GM19397 (cell line): ENCODE results near the gene OSER1.
"Not testable (repeated sequence)": the region's sequence is repeated elsewhere in the genome, so short reads cannot be mapped to it uniquely, and the experiment has no call there.

Experiments used
- ATAC-seq: cut with Tn5 transposase; IDR thresholded peaks from one replicate; pipeline ENCODE4 v1.9.1; 2021; ENCODE audit warnings: mild to moderate bottlenecking, moderate library complexity; ENCODE audit not compliant: unreplicated experiment

Gene OSER1

DNA sequence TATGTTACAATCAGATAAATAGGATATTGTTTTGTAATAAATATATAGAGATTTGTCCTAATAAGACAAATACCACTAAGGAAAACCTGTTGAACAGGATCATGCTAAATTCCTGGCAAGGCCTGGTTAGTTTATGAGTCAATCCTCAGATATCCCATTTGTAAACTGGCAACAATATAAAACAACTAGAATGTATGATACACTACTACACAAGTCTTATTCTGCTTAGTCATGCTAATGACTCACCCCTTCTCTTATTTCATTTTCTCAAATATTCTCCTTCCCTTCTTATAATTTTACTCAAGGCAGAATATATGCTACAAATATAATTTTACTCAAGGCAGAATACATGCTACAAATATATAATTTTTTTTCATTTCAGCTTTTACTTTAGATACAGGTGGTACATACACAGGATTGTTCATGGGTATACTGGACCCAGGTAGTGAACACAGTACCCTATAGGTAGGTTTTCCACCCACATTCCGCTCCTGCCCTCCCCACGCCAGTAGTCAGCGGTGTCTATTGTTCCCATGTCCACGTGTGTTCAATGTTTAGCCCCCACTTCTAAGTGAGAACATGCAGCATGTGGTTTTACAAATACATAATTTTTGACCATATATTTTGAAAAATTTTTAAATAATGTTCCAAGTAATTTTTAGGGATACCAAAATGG is 6.3 kb downstream of the OSER1 start:
- no peak for ATAC-seq

DNA sequence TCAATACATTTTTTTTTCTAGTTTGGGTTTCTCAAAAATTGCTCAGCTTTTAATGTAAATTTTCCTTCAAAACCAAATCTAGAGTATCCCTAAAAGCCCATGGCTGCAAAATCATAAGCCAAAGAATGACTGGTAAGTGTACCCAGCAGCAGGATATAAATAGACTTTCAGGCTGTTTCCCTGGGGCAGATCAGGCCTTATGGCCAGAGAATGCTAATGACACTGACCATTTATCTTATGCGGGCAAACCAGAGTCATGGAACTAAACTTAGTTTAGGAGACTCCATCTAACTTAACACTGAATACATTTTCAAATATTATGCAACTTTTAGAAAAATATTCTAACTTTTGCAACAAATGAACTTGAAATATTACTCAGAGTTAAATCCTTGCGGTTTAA is 7.4 kb downstream of the OSER1 start:
- ATAC-seq: no peak

DNA sequence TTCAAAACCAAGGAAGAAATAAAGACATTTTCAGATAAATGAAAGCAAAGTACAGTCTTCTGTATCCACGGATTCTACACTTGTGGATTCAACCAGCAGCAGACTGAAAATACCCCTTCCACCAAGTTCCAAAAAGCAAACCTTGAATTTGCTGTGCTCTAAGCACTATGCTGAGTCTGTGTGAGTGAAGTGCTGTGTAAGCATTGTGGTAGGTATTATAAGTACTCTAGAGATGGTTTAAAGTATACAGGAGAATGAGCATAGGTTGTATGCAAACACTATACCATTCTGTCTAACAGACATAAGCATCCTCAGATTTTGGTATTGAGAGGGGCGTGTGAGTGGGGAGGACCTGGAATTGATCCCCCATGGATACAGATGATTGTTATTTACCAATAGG is 9.6 kb downstream of the OSER1 start:
- no peak for ATAC-seq

DNA sequence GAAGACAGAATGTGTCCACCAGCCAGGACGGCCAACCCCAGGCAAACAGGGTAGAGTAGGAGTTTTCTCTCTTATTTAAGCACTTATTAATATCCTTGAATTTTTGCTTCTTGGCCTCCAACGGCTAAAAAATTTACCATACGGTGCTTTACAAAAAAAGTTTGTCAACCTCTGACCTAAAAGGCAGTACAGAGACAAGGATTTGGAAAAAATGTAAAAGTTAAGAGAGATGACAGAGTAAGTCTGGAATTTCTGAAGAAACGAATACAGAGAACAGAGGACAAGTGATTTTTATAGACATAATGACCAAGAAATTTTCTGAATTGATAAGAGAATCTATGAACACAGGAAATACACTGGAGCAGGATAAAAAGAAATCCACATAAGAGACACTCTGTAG is 10.2 kb downstream of the OSER1 start:
- no peak for ATAC-seq

DNA sequence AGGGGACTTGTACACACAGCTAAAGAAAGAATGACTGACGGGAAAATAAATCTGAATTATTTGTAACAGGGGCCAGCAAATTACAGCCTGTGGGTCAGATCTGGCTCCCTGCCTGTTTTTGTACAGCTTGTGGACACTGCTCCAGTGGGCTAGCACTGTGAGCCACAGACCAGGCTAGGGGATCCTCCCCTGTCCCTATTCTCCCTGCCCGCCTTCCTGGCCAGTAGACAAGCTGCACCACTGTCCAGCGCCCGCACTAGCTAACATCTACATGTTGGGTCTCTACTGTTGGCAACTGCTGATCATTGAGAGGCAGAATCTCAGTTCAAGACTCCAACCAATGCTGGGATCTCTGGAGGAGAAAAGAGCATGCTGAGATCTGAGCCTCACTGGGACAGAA is 10.7 kb downstream of the OSER1 start:
- ATAC-seq: no peak

DNA sequence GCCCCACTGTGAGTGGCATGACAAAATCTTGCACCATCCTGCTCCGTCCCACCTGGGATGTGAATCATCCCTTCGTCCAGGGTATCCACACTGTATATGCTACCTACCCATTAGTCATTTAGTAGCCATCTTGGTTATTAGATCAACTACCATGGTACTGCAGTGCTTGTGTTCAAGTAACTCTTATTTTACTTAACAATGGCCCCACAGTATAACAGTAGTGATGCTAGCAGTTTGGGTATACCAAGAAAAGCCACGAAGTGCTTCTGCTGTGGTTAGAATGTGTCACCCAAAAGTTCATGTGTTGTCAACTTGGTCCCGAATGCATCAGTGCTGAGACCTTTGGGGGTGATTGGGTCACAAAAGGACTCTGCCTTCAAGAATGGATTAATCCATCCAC is 11.7 kb downstream of the OSER1 start:
- no peak for ATAC-seq

DNA sequence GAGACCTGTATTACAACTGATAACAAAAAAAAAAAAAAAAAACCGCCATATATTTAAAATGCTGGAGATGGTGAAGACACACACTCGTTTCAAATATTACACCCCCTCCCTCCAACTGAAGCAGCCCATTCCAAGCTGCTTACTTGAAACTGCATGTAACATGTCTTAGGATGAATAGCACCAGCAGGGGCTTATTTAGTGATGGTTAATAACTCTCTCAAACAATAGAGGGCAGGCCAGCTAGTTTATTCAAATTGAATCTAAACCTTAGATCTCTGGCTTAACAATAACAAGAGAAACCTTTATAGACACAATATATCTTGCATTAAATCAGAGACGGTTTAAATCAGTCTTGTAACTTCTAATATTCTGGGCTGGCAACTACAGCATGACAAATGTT is 14.3 kb downstream of the OSER1 start:
- no peak for ATAC-seq

DNA sequence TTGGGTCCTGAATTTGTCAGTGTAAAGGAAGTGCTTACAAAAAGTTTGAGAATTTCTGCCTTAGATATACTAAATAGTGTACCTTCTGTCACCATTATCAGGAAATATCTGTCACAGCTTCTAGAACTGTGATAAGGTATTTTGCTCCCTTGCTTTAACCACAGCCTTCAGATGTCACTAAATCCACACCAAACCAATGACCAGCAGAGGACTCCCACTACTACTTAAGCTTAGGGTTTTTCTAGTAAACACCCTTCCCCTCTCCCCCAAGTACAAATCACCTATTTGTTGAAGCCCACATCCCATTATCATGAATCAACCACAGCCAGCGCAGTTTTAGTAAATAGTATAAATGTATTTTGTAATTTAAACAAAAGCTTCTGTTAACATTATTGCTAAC is 15.0 kb downstream of the OSER1 start:
- ATAC-seq: no peak

DNA sequence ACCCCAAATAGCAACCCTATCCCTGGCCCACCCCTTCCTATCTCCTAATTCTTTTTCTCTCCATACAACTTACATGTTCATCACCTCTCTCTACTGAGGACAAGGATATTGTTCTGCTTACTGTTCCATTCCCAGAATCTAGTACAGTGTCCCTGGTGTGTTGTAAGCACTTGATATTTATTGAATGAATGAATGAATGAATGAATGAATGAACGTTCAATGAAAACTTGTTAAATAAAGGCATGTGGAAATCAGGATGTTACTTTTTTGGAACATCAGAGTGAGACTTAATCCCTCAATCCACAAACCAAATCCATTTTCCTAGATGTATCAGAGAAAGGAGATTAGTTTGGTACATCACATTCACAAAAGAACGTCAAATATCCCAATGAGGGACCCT is 16.8 kb downstream of the OSER1 start:
- ATAC-seq: no peak

DNA sequence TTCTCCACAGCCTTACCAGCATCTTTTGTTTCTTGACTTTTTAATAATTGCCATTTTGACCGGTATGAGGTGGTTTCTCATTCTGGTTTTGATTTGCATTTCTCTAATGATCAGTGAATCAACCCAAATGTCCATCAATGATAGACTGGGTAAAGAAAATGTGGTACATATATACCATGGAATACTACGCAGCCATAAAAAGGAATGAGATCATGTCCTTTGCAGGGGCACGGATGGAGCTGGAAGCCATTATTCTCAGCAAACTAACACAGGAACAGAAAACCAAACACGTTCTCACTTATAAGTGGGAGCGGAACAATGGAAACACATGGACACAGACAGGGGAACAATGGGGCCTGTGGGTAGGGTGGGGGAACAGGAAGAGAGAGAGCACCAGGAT is 18.9 kb downstream of the OSER1 start:
- ATAC-seq: not testable (repeated sequence)

DNA sequence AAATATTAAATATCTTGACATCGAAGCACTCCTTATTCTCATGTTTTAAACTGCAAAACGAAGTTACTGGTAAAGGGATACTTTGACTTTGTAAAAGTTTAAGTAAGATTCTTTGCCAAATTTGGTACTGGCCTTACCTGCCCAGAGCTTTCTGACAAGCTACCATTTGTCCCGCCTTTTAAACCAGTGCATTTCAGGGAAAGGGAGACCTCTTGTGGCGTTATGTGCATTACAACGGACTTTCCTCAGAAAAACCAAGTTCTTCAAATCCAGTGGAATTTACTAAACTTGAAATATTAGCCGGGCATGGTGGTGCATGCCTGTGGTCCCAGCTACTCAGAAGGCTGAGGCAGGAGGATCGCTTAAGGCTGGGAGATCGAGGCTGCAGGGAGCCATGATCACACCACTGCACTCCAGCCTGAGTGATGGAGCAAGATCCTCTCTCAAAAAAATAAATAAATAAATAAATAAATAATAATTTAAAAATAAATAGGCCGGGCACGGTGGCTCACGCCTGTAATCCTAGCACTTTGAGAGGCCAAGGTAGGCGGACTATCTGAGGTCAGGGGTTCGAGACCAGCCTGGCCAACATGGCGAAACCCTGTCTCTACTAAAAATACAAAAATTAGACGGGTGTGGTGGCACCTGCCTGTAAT is 20.2 kb downstream of the OSER1 start:
- ATAC-seq: not testable (repeated sequence)

DNA sequence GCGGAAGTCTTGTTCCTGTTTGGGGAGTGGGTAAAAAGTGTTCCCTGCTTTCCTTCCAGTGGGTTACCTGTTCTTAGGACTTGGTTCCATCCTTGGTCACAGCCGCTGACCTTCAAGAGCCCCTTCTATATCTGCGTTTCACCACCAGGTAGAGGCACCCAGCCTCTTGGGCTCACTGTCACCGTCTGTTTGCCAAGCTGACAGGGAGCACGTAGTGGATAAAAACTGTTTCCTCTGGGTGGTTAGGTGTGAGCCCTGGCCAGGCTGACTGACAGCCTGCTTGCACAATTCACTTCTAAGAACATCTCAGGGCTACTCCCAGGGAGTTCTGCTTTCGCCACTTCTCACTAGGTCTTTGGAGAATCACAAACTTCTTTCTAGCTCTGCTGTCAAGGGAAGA is 21.8 kb downstream of the OSER1 start:
- no peak for ATAC-seq

DNA sequence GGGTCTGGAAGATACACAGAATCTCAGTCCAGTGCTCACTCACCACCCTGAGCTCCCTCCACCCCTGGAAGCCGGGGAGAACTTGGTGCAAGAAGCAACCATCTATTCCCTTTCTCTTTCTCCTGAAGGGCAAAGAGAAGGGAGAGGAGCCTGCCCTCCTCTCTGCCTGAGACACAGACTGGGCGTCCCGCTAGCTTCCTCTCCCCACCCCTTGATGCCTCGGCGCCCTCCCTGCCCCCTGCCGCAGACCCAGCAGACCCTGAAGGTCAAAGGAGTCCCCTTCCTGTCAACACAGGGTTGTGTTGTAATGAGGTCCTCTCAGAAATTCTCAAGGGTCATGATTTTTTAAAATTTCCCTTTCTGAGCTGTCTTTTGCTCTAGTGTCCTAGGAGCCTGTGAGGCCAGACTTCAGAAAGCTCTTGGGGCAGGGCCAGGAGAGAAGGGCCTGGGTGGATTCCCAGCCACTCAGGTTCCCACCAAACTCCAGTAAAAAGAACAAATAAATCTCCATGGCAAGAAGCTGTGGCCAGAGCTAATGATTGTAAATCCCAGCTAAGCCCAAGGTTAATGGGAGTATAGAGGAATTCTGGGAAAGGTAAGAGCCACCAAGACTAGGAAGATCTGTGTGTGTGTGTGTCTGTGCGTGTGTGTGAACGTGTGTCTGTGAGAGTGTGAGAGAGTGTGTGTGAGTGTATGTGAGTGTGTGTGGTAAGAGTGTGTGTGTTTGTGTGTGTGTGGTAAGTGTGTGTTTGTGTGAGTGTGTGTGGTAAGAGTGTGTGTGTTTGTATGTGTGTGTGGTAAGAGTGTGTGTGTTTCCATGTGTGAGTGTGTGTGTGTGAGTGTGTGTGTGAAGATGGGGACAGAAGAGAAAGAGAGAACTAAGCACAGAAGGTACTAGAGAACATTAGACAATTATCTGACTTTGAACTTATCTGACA is 22.5 kb downstream of the OSER1 start:
- no peak for ATAC-seq

DNA sequence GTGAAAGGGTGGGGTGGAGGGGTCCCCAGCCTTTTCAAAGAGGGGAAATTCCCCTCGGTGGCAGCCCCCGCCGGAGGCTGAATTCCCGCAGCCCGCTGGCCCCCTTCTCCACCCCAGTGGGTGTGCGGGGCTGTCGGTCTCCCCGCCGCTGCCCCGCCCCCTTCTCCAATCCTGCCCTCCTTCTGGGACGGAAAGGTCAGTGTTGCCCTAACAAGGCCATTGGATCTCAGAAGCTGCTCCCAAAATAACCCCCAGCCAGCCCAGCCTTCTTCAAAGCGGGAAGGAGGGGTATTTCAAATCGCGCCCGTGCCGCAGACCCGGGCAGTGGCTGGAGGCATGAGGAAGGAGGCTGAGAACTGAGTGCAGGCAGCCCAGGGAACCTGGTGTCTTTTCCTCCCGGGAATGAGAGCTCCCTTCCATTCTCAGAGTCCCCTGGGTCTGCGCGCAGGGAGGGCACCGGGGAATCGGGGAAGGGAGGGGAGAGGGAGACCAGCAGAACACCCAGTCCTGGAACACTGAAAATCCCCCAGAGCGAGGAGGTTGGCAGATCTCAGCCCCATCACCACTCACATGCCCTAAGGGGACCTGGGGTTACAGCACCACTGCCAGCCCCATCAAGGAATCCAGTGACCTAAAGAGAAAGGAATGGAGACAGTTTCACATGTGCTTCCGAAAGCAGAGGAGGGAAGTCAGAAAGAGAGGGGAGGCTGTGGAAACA is 23.4 kb downstream of the OSER1 start, which contains the start of gene JPH2:
JPH2 (minus strand) TSS at position 135 of the 718 bp plus-strand sequence. CDS start 483 bp downstream, outside the sequence.
- ATAC-seq: no peak

DNA sequence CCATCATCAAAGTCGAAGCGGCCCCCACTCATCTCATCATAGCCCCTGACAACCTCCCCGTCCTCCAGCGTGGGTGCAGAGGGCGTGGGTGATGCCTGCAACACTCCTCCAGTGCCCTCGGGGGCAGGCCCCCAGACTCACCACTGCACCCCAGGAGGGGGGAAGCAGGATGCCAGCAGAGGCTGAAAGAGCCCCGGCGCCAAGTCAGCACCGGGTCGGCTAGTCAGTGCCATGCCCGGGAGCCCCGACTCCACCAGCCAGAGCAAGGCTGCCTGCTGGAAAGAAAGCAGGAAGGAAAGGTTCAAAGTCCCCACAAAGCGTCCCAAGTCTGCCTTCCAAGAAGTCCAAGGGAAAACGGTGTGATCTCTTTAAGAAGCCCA is 23.9 kb downstream of the OSER1 start:
- ATAC-seq: no peak

DNA sequence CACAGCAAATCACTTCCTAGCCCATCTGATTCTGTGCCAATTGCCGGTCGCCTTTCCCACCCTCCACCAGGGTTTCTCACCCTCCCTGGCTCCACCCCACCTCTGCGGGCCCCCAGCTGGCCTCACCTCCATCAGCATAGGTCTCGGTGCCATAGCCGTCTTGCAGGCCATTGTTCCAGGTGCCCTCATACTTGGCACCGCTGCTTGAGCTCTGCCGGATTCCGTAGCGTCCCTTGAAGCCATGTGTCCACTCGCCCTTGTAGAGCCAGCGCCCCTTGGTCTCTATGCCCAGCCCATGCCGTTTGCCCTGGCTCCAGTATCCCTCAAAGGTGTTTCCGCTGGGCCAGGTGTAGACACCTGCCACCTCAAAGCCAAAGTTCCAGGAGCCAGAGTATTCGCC is 24.4 kb downstream of the OSER1 start:
- no peak for ATAC-seq

DNA sequence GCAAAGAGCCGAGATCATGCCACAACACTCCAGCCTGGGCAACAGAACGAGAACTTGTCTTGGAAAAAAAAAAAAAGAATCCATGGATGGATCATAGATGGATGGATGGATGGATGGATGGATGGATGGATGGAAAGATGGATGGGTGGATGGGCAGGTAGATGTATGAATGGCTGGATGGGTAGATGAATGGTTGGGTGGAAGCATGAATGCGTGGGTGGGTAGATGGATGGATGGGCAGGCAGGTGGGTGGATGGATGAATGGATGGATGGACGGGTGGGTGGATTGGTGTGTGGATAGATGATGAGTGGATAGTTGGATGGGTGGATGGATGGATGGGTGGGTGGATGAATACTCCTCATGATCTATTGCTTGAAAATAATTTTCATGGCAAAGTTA is 25.0 kb downstream of the OSER1 start:
- no peak for ATAC-seq

DNA sequence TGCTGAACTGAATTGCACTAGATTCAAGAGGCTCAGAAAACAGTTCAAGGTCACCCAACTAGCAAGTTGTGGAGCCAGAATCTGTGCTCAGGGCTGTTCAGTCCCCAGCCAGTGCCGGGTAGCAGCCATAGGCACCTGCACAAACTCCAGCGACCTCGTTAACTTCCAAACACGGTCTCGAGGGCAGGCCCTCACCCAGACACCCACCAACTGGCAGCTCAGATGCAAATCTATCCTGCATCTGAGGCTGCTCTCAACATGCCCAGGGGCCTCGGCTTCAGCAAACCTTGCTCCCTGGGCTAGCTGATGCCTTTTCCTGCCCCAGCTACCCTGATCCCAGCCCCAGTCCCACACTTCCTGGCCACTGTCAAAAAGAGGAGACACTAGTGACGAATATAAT is 27.3 kb downstream of the OSER1 start:
- ATAC-seq: no peak

DNA sequence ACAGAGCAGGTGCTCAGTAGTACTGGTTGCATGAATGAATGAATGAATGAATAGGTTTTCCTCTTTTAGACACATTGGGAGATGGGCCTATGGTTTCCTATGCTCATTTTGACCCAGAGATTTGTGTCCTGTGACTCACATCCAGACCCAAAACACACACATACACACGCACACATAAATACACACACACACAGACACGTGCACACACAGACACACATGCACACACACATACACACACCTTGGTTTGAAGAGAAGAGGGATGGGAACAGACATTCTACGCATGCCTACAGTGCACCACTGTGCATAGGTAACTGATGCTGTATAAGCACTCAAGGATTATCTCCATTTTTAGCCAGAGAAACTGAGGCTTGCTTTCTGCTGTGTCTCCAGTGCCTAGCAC is 27.7 kb downstream of the OSER1 start:
- ATAC-seq: no peak

DNA sequence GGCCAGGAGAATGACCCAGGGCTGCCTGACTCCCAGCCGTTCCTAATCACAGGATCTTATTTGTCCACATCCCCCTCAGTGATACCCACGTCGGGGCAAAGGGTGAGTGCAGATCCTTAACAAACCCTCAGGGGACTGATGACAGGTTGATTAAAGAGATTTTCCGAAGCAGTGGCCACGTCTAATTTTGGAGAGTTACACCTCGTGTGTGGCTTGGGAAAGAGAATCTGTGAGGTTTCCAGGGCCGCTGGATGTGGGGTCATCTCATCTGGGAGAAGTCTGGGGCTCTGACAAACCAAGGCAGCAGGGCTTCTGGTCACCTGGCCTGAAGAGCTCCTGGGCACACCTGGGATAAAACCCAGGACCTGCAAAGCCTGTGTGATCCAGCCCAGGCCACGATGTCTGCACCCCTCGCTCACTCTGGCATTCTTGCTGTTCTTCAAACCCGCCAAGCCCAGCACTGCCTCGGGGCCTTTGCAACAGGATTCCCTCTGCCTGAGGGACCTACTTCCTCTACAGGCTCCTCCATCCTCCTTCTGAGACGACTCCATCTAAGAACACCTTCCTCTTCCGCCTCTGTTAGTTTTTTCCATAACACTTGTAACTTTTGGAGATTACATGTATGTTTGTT is 28.3 kb downstream of the OSER1 start:
- no peak for ATAC-seq

DNA sequence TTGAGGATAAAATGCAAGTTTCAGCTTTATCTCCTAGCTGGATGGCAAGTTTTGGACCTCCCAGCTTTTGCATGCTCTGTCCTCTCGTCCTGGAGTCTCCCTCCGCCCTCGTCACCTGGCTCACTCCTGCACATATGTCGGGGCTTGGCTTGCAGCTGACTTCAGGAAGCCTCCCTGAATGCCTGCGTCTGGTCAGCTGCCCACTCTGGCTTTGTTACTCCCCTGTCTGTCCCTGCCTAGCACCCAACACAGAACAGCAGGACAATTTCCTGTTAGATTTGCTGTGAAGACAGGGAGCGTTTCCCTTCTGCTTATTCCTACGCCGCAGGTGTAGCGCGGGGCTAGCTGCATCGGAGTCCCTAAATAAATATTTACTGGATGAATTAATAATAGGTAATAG is 29.0 kb downstream of the OSER1 start:
- no peak for ATAC-seq
